GF-D8 (cell line): ENCODE measurements around the gene CISD2.
"Not testable (repeated sequence)": the region's sequence is repeated elsewhere in the genome, so short reads cannot be mapped to it uniquely, and the experiment has no call there.

Experiments used
- DNase-seq: peaks from one replicate; lab custom pipeline; 2025; lab: John Stamatoyannopoulos, UW

CISD2 gene, protein sequence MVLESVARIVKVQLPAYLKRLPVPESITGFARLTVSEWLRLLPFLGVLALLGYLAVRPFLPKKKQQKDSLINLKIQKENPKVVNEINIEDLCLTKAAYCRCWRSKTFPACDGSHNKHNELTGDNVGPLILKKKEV

DNA sequence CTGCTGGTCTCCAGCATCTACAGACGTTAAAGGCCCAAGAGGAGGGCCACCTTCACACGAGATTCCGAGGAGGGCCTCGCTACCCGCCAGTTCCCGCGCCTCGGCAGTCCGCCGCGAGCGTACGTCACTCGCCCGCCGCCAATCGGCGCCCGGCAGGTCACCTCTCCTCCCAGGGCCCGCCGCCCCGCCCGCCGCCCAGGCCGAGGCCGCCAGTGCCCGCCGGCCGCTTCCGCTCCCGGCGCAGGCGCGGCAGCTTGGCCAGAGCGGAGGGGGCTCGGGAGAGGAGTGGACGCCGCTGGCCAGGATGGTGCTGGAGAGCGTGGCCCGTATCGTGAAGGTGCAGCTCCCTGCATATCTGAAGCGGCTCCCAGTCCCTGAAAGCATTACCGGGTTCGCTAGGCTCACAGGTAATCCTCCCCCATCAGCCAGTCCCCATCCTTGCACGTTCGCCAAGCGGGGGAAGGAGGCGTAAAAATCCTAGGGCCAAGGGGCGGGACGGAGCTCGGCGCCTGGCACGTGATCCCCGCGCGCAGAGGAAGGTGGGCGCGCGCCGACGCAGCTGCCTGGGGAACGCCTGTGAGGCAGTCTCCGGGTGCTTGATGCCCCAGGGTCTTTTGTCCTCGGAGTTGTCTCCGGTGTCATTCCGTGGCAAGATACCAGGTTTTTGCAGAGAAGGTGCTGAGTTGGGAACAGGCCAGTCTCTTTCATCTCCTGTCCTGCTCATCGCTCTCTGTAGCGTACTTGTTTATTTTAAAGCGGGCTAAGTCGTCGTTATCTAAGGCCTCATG is at the start of gene CISD2:
TSS of gene CISD2 (plus strand) at position 212 of the 788 bp plus-strand sequence. CDS start at position 305, 93 bp downstream.
- DNase-seq: peak; percentile 89

DNA sequence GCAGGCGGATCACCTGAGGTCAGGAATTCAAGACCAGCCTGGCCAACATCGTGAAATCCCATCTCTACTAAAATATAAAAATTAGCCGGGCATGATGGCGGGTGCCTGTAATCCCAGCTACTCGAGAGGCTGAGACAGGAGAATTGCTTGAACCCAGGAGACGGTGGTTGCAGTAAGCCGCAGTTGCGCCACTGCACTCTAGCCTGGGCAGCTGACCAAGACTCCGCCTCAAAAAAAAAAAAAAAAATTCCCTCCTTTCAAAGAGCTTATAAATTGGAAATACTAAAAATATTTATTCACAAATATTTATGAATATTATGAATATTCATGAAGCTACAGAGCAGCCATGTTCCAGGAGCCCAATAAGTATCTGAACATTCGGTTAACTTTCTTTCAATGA is 49.7 kb upstream of the CISD2 start:
- not testable (repeated sequence) for DNase-seq

- no peak for DNase-seq
Observed at GRCh38 chr4:102819588-102820365, 49.0 kb upstream of the CISD2 start.

- no peak for DNase-seq
Observed at GRCh38 chr4:102823464-102823863, 45.3 kb upstream of the CISD2 start.

DNA sequence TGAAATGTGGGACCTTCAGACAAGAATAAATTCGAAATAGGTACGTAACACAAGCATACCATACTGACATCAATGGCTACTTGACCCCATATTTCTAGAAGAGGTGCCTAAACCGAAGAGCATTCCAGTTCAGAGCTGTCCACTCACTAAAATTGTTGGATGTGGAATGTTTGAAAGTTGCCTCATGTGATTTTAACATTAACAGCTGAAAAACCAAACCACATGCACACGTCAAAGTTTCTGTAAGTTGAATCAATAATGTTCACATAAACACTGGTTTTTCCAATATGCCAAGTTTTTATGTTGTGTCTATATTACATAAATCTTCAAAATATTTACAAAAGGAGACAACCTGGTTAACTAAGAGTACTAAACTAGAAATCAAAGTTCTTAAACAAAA is 44.9 kb upstream of the CISD2 start:
- no peak for DNase-seq

GRCh38 chr4:102824398-102824797 is 44.4 kb upstream of the CISD2 start:
- no peak for DNase-seq

- peak; percentile 57 for DNase-seq
Observed at GRCh38 chr4:102825261-102826091, 43.3 kb upstream of the CISD2 start.

- DNase-seq: no peak
Observed at GRCh38 chr4:102826105-102826889, 42.5 kb upstream of the CISD2 start.

GRCh38 chr4:102826890-102827673 is 41.7 kb upstream of the CISD2 start, which contains the start of gene UBE2D3:
Gene UBE2D3, minus strand, starts transcription at chr4:102827551. Its CDS starts 1,043 bp downstream, at chr4:102826508.
- peak; percentile 89 for DNase-seq

DNA sequence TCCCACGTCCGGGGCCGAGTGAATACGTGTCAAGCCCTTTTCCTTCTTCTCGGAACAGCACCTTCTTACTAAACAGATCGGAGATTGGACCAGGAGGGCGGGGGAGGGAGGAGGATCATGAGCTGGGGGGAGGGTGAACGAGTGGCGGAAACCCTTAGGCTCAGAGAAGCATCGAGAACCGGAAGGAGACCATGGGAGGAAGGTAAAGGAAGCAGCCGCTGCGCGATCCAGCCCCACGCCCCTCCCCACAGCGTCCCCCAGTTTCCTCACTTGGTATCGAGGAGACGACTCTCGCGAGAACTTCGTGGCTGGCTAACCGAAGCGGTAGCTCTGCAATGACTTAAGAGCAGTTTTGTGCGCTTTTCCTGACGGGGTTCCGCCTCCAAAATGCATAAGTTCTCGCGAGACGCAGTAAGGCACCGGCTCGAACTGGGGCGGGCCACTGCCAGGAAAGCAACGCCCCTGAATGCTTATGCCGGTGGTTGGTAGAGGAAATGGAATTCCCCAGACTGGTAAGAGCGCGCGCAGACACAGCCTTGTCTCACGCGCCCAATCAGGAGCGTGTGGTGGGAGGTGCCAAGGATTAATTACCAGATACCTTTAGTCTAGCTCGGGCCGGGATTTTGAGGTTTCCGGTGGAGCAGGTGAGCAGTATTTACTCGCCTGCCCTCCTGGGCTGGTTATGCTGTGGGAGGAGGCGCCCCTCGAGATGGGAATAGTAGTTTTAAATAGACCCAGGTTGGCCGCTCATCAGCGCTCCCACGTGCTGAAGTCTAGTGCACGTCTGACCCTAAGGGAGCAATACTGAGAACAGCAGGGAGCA is 40.9 kb upstream of the CISD2 start:
- peak; percentile 100 for DNase-seq

DNA sequence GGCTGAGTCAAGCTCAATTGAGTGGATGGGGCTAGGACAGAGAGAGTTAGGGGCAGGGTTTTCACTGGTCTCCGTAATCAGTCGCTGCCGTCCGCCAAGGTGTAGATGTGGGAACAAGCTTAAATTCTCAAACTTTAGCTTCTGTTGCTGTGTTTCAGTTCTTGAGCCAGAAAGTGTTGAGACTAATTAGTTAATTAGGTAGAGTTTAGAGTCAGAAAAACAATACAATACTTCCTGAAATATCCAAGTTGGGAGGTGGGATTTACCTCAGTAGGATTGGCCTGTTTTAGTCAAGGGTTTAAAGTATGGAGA is 40.3 kb upstream of the CISD2 start:
- DNase-seq: no peak

GRCh38 chr4:102829803-102830202 is 39.0 kb upstream of the CISD2 start:
- no peak for DNase-seq

- no peak for DNase-seq
Observed at GRCh38 chr4:102832105-102832504, 36.7 kb upstream of the CISD2 start.

DNA sequence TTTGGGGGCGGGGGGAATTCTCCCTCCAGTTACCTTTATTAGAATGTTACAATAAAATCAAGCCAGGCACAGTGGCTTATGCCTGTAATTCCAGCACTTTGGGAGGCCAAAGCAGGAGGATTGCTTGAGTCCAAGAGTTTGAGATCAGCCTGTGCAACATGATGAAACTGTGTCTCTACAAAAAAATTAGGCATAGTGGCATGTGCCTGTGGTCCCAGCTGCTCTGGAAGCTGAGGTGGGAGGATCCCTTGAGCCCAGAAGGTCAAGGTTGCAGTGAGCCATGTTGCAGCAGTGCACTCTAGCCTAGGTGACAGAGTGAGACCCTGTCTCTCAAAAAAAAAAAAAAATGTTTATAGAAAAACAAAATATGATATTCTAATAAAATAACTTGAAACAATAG is 36.1 kb upstream of the CISD2 start:
- no peak for DNase-seq

DNA sequence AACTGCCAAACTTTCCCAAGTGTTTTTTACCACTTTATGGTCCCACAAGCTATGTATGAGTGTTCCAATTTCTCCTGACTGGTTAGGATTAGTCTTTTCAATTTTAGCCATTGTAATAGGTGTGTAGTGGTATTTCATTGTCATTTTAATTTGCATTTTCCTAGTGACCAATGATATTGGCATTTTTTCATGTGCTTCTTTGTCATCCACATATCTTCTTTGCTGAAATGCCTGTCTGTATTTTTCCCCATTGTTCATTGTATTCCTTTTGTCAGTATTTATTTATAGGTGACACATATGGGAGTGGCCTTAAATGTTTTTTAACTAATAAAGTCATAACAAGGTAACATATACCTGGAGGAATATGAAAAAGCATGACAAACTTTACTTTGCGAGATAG is 32.2 kb upstream of the CISD2 start:
- no peak for DNase-seq

- no peak for DNase-seq
Observed at GRCh38 chr4:102842367-102842766, 26.4 kb upstream of the CISD2 start.

- no peak for DNase-seq
Observed at GRCh38 chr4:102843273-102843672, 25.5 kb upstream of the CISD2 start.

GRCh38 chr4:102843938-102844337 is 24.9 kb upstream of the CISD2 start:
- no peak for DNase-seq

- DNase-seq: no peak
Observed at GRCh38 chr4:102847687-102848086, 21.1 kb upstream of the CISD2 start.
